DOHH2 (cell line): ENCODE measurements around the gene KRTAP10-12.

Experiments
- EZH2phosphoT487 ChIP-seq: fragments of 200-600 bp; sonication (generic); IDR thresholded peaks from 2 replicates; pipeline ENCODE4 v1.6.1; 2017; ENCODE audit warnings: borderline replicate concordance, mild to moderate bottlenecking, antibody characterized with exemption, low read length, moderate library complexity, mixed read lengths
- TF ChIP-seq, protein P1 (sequence below): fragments of 200-600 bp; sonication (generic); IDR thresholded peaks from one replicate; pipeline ENCODE4 v1.5.1; 2014; ENCODE audit warnings: antibody characterized with exemption, mild to moderate bottlenecking, low read depth, low read length; ENCODE audit not compliant: poor library complexity, severe bottlenecking

DNA sequence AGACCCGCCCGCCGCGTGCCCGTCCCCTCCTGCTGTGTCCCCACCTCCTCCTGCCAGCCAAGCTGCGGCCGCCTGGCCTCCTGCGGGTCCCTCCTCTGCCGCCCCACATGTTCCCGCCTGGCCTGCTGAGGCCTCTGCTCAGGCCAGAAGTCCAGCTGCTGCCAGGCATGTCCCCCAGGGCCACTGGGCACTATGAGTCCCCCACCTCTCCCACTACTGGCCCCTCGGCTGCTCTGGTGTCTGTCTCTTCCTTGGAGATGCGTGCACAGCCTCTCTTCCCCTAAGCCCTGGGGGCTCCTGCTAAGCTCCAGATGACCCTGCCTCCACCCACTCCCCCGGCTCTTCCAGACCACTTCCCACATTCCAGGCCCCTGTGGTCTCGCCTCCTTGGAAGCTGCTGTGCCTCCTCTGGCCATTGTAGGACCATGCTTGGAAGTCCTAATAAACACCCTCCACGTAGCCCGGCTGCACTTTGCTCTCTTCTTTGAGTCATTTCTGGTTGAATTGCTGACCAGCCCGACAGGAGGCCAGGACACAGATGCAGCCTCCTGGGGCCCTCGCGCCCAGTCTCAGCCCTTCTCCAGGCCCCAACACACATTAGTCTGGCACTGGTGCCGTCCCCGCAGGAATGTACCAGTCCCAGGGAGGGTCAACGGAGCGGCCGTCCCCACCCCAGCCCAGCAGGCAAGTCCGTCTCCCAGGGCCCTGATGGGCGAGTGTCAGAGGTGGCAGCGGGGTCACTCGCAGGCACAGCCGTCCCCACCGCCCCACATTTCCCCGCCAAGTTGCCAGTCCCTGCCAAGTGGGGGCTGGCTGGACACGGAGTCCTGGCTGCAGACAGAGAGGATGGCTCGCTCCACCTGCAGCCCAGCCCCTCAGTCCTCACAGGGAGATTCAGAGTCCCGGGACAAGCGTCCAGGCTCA lies 1.1 kb downstream of the KRTAP10-12 start:
- TF ChIP-seq, protein P1, sequence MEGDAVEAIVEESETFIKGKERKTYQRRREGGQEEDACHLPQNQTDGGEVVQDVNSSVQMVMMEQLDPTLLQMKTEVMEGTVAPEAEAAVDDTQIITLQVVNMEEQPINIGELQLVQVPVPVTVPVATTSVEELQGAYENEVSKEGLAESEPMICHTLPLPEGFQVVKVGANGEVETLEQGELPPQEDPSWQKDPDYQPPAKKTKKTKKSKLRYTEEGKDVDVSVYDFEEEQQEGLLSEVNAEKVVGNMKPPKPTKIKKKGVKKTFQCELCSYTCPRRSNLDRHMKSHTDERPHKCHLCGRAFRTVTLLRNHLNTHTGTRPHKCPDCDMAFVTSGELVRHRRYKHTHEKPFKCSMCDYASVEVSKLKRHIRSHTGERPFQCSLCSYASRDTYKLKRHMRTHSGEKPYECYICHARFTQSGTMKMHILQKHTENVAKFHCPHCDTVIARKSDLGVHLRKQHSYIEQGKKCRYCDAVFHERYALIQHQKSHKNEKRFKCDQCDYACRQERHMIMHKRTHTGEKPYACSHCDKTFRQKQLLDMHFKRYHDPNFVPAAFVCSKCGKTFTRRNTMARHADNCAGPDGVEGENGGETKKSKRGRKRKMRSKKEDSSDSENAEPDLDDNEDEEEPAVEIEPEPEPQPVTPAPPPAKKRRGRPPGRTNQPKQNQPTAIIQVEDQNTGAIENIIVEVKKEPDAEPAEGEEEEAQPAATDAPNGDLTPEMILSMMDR: no peak
- no peak for TF ChIP-seq EZH2phosphoT487
